ENCODE data around the gene LAD1.

LAD1 gene

GRCh38 chr1:201360486-201360885 is 38.6 kb downstream of the LAD1 start:
- no peak for DNase-seq (ENCODE audit: low spot score)
- TF ChIP-seq, protein P1, sequence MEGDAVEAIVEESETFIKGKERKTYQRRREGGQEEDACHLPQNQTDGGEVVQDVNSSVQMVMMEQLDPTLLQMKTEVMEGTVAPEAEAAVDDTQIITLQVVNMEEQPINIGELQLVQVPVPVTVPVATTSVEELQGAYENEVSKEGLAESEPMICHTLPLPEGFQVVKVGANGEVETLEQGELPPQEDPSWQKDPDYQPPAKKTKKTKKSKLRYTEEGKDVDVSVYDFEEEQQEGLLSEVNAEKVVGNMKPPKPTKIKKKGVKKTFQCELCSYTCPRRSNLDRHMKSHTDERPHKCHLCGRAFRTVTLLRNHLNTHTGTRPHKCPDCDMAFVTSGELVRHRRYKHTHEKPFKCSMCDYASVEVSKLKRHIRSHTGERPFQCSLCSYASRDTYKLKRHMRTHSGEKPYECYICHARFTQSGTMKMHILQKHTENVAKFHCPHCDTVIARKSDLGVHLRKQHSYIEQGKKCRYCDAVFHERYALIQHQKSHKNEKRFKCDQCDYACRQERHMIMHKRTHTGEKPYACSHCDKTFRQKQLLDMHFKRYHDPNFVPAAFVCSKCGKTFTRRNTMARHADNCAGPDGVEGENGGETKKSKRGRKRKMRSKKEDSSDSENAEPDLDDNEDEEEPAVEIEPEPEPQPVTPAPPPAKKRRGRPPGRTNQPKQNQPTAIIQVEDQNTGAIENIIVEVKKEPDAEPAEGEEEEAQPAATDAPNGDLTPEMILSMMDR (IDR thresholded peaks at IDR 0.05) = no peak
- no peak overlapping the region for H3K4me3 ChIP-seq
- H3K27ac ChIP-seq = no peak overlapping the region

DNA sequence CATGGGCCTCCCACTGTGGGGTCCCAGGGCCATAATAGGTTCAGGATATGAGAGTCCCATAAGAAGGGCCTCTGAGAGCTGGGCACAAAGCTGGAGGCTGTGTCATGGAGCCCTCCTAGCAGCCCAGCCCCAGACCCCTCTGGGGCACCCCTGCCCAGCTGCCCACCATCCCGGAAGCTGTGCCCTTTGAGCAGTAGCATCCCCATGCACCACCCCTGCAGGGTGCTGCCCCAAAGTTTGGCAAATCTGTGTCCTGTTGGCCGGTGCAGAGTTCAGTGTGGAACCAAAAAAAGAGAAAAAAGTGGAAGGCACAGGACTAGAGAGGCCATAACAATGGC is 39.3 kb downstream of the LAD1 start:
- Histone ChIP-seq H3K4me3 (no peak overlapping the region), H3K27ac (no peak overlapping the region)
- DNase-seq (ENCODE audit: low spot score) = no peak
- TF ChIP-seq, protein P1 (IDR thresholded peaks at IDR 0.05) = no peak

DNA sequence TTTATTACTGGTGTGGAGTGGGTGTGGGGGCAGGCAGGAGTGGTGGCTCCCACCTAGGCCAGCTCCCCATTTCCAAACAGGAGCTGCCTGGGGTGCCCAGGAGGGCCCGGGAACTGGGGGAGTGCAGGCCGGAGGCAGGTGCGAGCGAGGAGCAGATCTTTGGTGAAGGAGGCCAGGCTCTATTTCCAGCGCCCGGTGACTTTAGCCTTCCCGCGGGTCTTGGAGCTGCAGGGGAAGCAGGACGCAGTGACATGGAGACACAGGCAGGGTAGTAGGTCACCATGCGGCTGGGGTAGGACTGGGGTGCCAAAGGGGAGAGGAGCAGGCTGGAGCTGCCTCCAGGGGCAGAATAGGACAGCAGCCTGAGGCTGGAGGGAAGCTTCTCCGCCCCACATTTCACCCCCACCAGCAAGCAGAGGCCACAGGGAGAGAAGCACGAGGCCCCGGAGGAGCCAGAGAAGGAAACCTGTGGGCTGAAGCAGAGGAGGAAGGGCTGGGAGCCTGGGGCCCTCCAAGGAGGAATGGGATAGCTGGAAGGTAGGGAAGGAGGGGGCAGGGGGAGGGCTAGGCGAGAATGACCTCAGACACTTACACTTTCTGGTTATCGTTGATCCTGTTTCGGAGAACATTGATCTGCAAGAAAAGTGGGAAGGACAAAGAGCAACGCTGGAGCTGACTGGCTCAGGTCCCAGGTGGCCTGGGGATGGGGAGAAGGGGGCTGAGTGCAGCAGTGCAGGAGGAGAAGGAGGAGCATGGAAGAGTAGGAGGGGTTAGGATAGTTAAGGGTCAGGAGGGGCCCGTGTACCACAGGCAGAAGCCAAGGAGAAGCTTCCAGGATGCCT is 39.9 kb downstream of the LAD1 start:
- Histone ChIP-seq H3K27ac (no peak overlapping the region), H3K4me3 (no peak overlapping the region)
- DNase-seq (ENCODE audit: low spot score) = no peak
- TF ChIP-seq, protein P1 (IDR thresholded peaks at IDR 0.05) = no peak

DNA sequence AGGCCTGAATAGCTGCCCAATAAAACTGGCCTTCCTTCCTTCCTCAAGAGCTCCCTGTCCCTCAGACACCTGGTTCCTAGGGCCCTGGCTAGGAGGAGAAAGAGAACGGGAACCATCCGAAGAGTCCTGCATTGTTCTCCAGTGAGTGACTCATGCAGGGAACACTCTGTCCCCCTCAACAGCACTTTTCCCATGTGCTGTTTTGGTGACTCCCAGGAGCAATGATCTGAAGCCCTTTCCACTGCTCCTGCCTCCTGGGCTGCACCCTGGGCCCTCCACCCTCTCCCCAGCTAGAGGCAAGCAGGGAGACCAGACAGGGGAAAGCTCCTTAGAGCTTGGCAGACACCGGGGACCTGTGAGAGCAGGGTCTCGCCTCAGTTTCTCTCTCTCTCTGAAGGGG is 40.5 kb downstream of the LAD1 start:
- H3K27ac ChIP-seq = no peak overlapping the region
- TF ChIP-seq, protein P1 (IDR thresholded peaks at IDR 0.05) = no peak
- DNase-seq (ENCODE audit: low spot score) = no peak
- no peak overlapping the region for H3K4me3 ChIP-seq

GRCh38 chr1:201357636-201358348 is 41.3 kb downstream of the LAD1 start:
- no peak overlapping the region for H3K4me3 ChIP-seq
- DNase-seq (ENCODE audit: low spot score) = no peak
- no peak overlapping the region for H3K27ac ChIP-seq
- TF ChIP-seq, protein P1 (IDR thresholded peaks at IDR 0.05) = no peak

DNA sequence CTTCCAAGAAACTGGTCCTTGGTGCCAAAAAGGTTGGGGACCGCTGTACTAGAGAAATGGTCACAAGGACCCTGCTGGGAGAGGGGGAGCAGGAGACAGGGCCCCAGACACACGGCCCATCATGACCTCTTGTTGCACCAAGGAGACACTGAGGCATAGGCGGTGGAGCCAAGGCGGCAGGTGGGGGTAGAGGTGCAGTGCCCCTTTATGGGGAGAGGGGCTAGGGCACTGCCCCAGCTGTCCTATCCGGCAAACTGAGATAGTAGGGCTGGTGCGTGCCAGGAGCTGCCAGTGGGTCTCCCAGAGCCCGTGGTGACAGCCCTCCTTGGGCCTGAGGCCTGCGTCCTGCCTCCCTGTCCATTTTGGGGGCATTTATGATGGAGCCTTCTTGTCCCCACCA is 41.9 kb downstream of the LAD1 start:
- TF ChIP-seq, protein P1 (IDR thresholded peaks at IDR 0.05) = no peak
- H3K4me3 ChIP-seq = no peak overlapping the region
- H3K27ac ChIP-seq = no peak overlapping the region
- DNase-seq (ENCODE audit: low spot score) = no peak

- Histone ChIP-seq H3K27ac (no peak overlapping the region), H3K4me3 (no peak overlapping the region)
- DNase-seq (ENCODE audit: low spot score) = no peak
- TF ChIP-seq, protein P1 (IDR thresholded peaks at IDR 0.05) = no peak
These were observed 42.4 kb downstream of the LAD1 start for GRCh38 chr1:201356701-201357100.
